HepG2 (cell line): ENCODE results near the gene SULT1C4. TPM values are rescaled to one million over a fixed set of nuclear protein-coding genes. Genes with fewer than 3 reads are reported as not detected.

Experiments used
- BRF2 ChIP-seq: sonication (generic); formaldehyde crosslinking; IDR thresholded peaks from 2 replicates; pipeline ENCODE4 v1.8.1; 2022; ENCODE audit warnings: mild to moderate bottlenecking, missing genetic modification reagents
- CREM ChIP-seq, 2 experiments: sonication (generic) in 1 of 2; formaldehyde crosslinking in 1 of 2; IDR thresholded peaks; 2 replicates each; pipeline versions ENCODE4 v1.4.0 to v1.6.1; 2016 to 2020; ENCODE audit warnings: antibody characterized with exemption in 1 of 2, mild to moderate bottlenecking in 1 of 2, missing genetic modification reagents in 1 of 2
- ESRRA ChIP-seq: sonication (generic); formaldehyde crosslinking; IDR thresholded peaks from 2 replicates; pipeline ENCODE4 v1.5.1; 2020; ENCODE audit warnings: mild to moderate bottlenecking, low read depth, missing genetic modification reagents
- FOXP1 ChIP-seq, 2 experiments: fragments of 450-650 bp in 1 of 2; IDR thresholded peaks; 2 replicates each; pipeline ENCODE4 v1.6.1; 2017 to 2018; ENCODE audit warnings: antibody characterized with exemption in 1 of 2
- LCORL ChIP-seq, 2 experiments: fragments of 450-650 bp in 1 of 2; sonication (generic) in 1 of 2; formaldehyde crosslinking in 1 of 2; IDR thresholded peaks; 2 replicates each; pipeline versions ENCODE4 v1.5.0 to v1.6.1; 2017 to 2020; ENCODE audit warnings: antibody characterized with exemption in 1 of 2, missing genetic modification reagents in 1 of 2
- MEIS2 ChIP-seq: sonication (generic); formaldehyde crosslinking; IDR thresholded peaks from 2 replicates; pipeline ENCODE4 v1.9.0; 2021; ENCODE audit warnings: mild to moderate bottlenecking, missing genetic modification reagents
- RARA ChIP-seq: IDR thresholded peaks from 2 replicates; pipeline ENCODE4 v1.6.1; 2016; ENCODE audit warnings: missing genetic modification reagents, missing compliant biosample characterization
- SETDB1 ChIP-seq: sonication (generic); formaldehyde crosslinking; IDR thresholded peaks from 2 replicates; pipeline ENCODE4 v1.5.1; 2020; ENCODE audit warnings: missing genetic modification reagents, mild to moderate bottlenecking, borderline replicate concordance
- SMAD3 ChIP-seq: sonication (generic); formaldehyde crosslinking; IDR thresholded peaks from 2 replicates; pipeline ENCODE4 v1.4.0; 2020; ENCODE audit warnings: missing genetic modification reagents
- SOX13 ChIP-seq, 3 experiments: fragments of 450-650 bp in 1 of 3; sonication (generic) in 1 of 3; formaldehyde crosslinking in 1 of 3; IDR thresholded peaks in 2 of 3; conservative IDR thresholded peaks in 1 of 3; 2 replicates each; pipeline versions ENCODE4 v1.5.0 to v1.6.1; 2016 to 2020; ENCODE audit warnings: antibody characterized with exemption in 1 of 3, mild to moderate bottlenecking in 1 of 3, missing compliant biosample characterization in 1 of 3, missing genetic modification reagents in 1 of 3, moderate library complexity in 1 of 3
- TBX3 ChIP-seq: fragments of 450-650 bp; IDR thresholded peaks from 2 replicates; pipeline ENCODE4 v1.6.1; 2017; ENCODE audit warnings: antibody characterized with exemption, mild to moderate bottlenecking, inconsistent platforms, borderline replicate concordance
- THAP7 ChIP-seq: sonication (generic); formaldehyde crosslinking; IDR thresholded peaks from 2 replicates; pipeline ENCODE4 v1.8.1; 2023; ENCODE audit warnings: mild to moderate bottlenecking, missing genetic modification reagents
- ZMYM4 ChIP-seq: sonication (generic); formaldehyde crosslinking; IDR thresholded peaks from 2 replicates; pipeline ENCODE4 v1.8.1; 2023; ENCODE audit warnings: mild to moderate bottlenecking, missing genetic modification reagents
- ZNF207 ChIP-seq: fragments of 450-650 bp; IDR thresholded peaks from 2 replicates; pipeline ENCODE4 v1.6.1; 2016; ENCODE audit warnings: antibody characterized with exemption, borderline replicate concordance
- ZNF256 ChIP-seq: sonication (generic); formaldehyde crosslinking; conservative IDR thresholded peaks from 2 replicates; pipeline ENCODE4 v1.4.0; 2020; ENCODE audit warnings: missing genetic modification reagents
- ZNF557 ChIP-seq: sonication (generic); formaldehyde crosslinking; IDR thresholded peaks from 2 replicates; pipeline ENCODE4 v1.4.0; 2020; ENCODE audit warnings: missing genetic modification reagents
- ZNF614 ChIP-seq: IDR thresholded peaks from 2 replicates; pipeline ENCODE4 v1.6.1; 2018; ENCODE audit warnings: missing biosample characterization, missing genetic modification reagents, inconsistent platforms, borderline replicate concordance
- ZUFSP ChIP-seq: sonication (generic); formaldehyde crosslinking; IDR thresholded peaks from 2 replicates; pipeline ENCODE4 v1.9.0; 2021; ENCODE audit warnings: missing genetic modification reagents, mild to moderate bottlenecking, borderline replicate concordance
- polyA plus RNA-seq, 8 experiments: library from polyadenylated mRNA; depleted of rRNA in 3 of 8; stranded (reverse) in 7 of 8; unstranded in 1 of 8; fragments of >200 nt; fragmentation: Illumina TruSeq in 4 of 8; extraction: Trizol in 4 of 8; gene quantifications; 2 replicates each; pipeline versions ENCODE4 v1.2.1 to v1.2.3, GENCODE V29; 2011 to 2016; ENCODE audit warnings: low read depth in 4 of 8, missing spikeins in 1 of 8, mixed read lengths in 1 of 8; ENCODE audit not compliant: insufficient read depth in 1 of 8
- total RNA-seq, 5 experiments: library from RNA; depleted of rRNA; stranded (reverse); fragments of >200 nt; fragmentation: Illumina TruSeq; extraction: Trizol; gene quantifications; 2 replicates each; pipeline ENCODE4 v1.2.3, GENCODE V29; 2016; ENCODE audit warnings: low read depth in 1 of 5

Gene SULT1C4
- total and polyA plus RNA-seq, 2 of the 13 experiments (the other 11 are each of a cell fraction or from before 2014, with no cell fraction given): 1.3 to 8.6 TPM

- no peak for TF ChIP-seq ZUFSP (CRISPR knock-in tag)
- TF ChIP-seq MEIS2: peak; percentile 80; the same call in 1 of the 2 replicates
- no peak for TF ChIP-seq ZNF256
- TF ChIP-seq FOXP1 (IDR thresholded peaks at IDR 0.05): no peak
- peak; percentile 56; the same call in 1 of the 2 replicates for TF ChIP-seq FOXP1 (CRISPR knock-in tag; IDR thresholded peaks at IDR 0.05)
- peak; percentile 14; the same call in 1 of the 2 replicates for TF ChIP-seq CREM (IDR thresholded peaks at IDR 0.05)
- no peak for TF ChIP-seq CREM (CRISPR knock-in tag; IDR thresholded peaks at IDR 0.05)
- no peak for TF ChIP-seq ZNF557
- TF ChIP-seq RARA (CRISPR knock-in tag): peak; percentile 72
- TF ChIP-seq LCORL (IDR thresholded peaks at IDR 0.05): no peak; the same call in 1 of the 2 replicates
- TF ChIP-seq LCORL (CRISPR knock-in tag; IDR thresholded peaks at IDR 0.05): no peak; the same call in 1 of the 2 replicates
- peak; percentile 59; the same call in 1 of the 2 replicates for TF ChIP-seq ZNF614 (CRISPR knock-in tag)
- peak; percentile 14; the same call in 1 of the 2 replicates for TF ChIP-seq SOX13 (IDR thresholded peaks at IDR 0.05)
- peak in 1 of 2 experiments; percentile 80; a peak in 2 of 4 replicates for TF ChIP-seq SOX13 (CRISPR knock-in tag; conservative IDR thresholded peaks at IDR 0.05 in 1 of 2, IDR thresholded peaks at IDR 0.05 in 1 of 2)
- no peak for TF ChIP-seq BRF2 (CRISPR knock-in tag)
- TF ChIP-seq ESRRA (CRISPR knock-in tag): 0 out of 2 replicates have a peak, but pooled peaks have one; percentile 33
- TF ChIP-seq SMAD3 (CRISPR knock-in tag): 0 out of 2 replicates have a peak, but pooled peaks have one; percentile 50
- peak; percentile 68; the same call in 1 of the 2 replicates for TF ChIP-seq TBX3
- TF ChIP-seq THAP7: no peak
- no peak for TF ChIP-seq SETDB1 (CRISPR knock-in tag)
- no peak for TF ChIP-seq ZNF207
- TF ChIP-seq ZMYM4: peak; percentile 64; the same call in 1 of the 2 replicates
Measured at GRCh38 chr2:108385411-108386071, 7.8 kb downstream of the SULT1C4 start (continued).
